Measurements from ENCODE around the gene SH3PXD2A. TPM values are rescaled to one million over a fixed set of nuclear protein-coding genes. Genes with fewer than 3 reads are reported as not detected.

SH3PXD2A gene, protein sequence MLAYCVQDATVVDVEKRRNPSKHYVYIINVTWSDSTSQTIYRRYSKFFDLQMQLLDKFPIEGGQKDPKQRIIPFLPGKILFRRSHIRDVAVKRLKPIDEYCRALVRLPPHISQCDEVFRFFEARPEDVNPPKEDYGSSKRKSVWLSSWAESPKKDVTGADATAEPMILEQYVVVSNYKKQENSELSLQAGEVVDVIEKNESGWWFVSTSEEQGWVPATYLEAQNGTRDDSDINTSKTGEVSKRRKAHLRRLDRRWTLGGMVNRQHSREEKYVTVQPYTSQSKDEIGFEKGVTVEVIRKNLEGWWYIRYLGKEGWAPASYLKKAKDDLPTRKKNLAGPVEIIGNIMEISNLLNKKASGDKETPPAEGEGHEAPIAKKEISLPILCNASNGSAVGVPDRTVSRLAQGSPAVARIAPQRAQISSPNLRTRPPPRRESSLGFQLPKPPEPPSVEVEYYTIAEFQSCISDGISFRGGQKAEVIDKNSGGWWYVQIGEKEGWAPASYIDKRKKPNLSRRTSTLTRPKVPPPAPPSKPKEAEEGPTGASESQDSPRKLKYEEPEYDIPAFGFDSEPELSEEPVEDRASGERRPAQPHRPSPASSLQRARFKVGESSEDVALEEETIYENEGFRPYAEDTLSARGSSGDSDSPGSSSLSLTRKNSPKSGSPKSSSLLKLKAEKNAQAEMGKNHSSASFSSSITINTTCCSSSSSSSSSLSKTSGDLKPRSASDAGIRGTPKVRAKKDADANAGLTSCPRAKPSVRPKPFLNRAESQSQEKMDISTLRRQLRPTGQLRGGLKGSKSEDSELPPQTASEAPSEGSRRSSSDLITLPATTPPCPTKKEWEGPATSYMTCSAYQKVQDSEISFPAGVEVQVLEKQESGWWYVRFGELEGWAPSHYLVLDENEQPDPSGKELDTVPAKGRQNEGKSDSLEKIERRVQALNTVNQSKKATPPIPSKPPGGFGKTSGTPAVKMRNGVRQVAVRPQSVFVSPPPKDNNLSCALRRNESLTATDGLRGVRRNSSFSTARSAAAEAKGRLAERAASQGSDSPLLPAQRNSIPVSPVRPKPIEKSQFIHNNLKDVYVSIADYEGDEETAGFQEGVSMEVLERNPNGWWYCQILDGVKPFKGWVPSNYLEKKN
- 1 to 10 TPM; 6.7 to 7.7 TPM for total RNA-seq

DNA sequence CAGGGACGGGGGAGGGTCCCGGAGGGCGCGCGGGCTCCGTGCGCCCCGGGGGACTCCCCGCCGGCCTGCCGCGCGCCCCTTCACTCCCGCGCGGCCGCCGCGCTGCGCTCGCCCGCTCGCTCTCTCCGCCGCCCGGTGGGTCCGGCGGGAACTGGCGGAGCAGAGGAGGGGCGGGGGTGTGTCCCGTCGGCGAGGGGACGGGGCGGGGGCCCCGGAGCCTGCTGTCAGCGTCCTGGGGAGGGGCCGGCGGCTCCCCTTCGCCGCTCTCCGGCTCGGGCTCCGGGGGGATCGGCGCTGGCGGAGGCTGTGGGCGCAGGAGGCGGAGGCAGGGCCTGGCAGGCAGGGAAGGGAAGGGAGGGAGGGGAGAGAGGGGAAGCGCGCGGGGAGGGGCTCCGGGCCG is at the start of gene SH3PXD2A:
TSS of gene SH3PXD2A (minus strand) at position 153 of the 400 bp plus-strand sequence. CDS start 310 bp downstream, outside the sequence.
- DNase-seq, result peak; percentile 49
- Mint-ChIP-seq H3K27me3 (peaks cover 31% of the 10 kb centered on the region), H3K27ac (peak within 1 kb of the TSS; percentile 24), H3K36me3 (ENCODE audit: low read depth) (no peaks in the 10 kb centered on the region), H3K4me1 (peaks cover 10% of the 10 kb centered on the region), H3K9me3 (ENCODE audit: low read depth) (no peaks in the 10 kb centered on the region), H3K4me3 (peak within 1 kb of the TSS; percentile 59)
- CTCF ChIA-PET, result interaction anchor here (0.6 to 4.2 kb wide), 7 partner anchors 41 to 406 kb away, joined by 3 to 35 read pairs (median 4); no protein-coding TSS in a partner anchor
- POLR2A ChIA-PET, result no interaction called here
- intact Hi-C loops (cut with DNase I, micrococcal nuclease), result no loop called here
- ATAC-seq, result peak; percentile 57

DNA sequence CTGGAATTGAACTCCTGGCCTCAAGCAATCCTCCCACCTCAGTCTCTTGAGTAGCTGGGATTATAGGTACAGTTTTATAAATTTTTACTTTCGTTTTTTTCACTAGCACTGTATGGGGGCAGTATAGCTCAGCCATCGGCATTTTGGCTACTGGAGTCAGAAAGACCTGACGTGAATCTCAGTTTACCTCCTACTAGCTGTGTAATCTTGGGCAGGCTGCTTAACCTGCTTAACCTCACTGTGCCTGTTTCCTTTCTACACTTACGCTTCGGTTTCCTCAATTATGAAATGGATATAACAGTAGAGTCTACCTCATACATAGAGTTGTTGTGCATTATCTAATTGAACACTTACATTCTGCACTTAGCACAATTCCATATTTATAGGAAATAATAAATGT is 45.9 kb upstream of the SH3PXD2A start:
- Mint-ChIP-seq H3K4me1 (peaks cover 34% of the 10 kb centered on the region), H3K27me3 (no peaks in the 10 kb centered on the region), H3K36me3 (ENCODE audit: low read depth) (peaks cover 34% of the 10 kb centered on the region), H3K27ac (no peak overlapping the region), H3K9me3 (ENCODE audit: low read depth) (no peaks in the 10 kb centered on the region), H3K4me3 (no peak overlapping the region)
- ATAC-seq, result peak; percentile 83
- intact Hi-C loops (cut with DNase I, micrococcal nuclease), result no loop called here
- ChIA-PET CTCF (interaction anchor here (0.6 to 3.8 kb wide), 7 partner anchors 8 to 464 kb away, joined by 3 to 14 read pairs (median 6); no protein-coding TSS in a partner anchor), POLR2A (no interaction called here)
- no peak for DNase-seq

DNA sequence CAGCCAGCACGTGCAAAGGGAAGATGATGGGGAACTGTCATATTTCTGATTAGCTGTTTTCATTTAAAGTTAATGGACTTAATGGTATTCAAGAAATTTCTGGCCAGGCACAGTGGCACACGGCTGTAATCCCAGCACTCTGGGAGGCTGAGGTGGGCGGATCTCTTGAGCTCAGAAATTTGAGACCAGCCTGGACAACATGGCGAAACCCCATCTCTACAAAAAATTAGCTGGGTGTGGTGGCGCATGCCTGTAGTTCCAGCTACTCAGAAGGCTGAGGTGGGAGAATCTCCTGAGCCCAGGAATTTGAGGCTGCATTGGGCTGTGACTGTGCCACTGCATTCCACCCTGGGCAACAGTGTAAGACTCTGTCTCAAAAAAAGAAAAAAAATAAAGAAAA is 43.9 kb upstream of the SH3PXD2A start:
- no peak for ATAC-seq
- peaks cover 34% of the 10 kb centered on the region for H3K36me3 Mint-ChIP-seq (ENCODE audit: low read depth)
- no peak overlapping the region for H3K27ac Mint-ChIP-seq
- DNase-seq, result no peak
- no peaks in the 10 kb centered on the region for H3K9me3 Mint-ChIP-seq (ENCODE audit: low read depth)
- no peaks in the 10 kb centered on the region for H3K27me3 Mint-ChIP-seq
- peaks cover 43% of the 10 kb centered on the region for H3K4me1 Mint-ChIP-seq
- POLR2A ChIA-PET, result interaction anchor here (1.0 kb wide), 1 partner anchor 14 kb away, joined by 3 read pairs; no protein-coding TSS in a partner anchor
- intact Hi-C loops (cut with DNase I, micrococcal nuclease), result no loop called here
- no peak overlapping the region for H3K4me3 Mint-ChIP-seq
- CTCF ChIA-PET, result interaction anchor here (0.8 to 3.8 kb wide), 5 partner anchors 9 to 174 kb away, joined by 3 to 14 read pairs (median 4); no protein-coding TSS in a partner anchor

DNA sequence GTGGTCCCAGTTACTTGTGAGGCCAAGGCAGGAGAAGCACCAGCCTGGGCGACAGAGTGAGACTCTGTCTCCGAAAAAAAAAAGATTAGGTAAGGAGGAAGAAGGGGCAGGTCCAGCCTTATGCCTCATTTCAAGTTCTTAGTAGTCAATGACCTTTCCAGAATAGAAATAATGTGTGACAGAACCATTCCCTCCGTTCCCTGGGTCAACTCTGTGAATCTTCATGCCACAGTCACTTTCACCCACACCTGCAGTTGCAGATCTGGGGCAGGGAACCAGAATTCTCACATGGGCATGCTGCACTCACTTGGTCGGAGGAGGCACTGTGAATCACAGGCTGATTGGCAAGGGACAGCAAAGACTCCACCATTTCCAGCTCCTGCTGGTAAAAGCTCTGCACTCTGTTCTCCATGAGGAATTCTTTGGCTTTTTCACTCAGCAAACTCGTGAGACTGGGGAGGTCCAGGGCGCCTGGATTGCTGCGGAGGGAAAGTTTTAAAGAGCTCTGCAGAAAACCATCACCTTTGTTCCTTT is 41.9 kb upstream of the SH3PXD2A start:
- POLR2A ChIA-PET, result no interaction called here
- Mint-ChIP-seq H3K27ac (no peak overlapping the region), H3K27me3 (no peaks in the 10 kb centered on the region), H3K4me1 (peaks cover 50% of the 10 kb centered on the region), H3K4me3 (no peak overlapping the region), H3K36me3 (ENCODE audit: low read depth) (peaks cover 31% of the 10 kb centered on the region), H3K9me3 (ENCODE audit: low read depth) (no peaks in the 10 kb centered on the region)
- intact Hi-C loops (cut with DNase I, micrococcal nuclease), result no loop called here
- ATAC-seq (no peak), DNase-seq (no peak)
- CTCF ChIA-PET, result interaction anchor here (0.9 to 1.6 kb wide), 2 partner anchors 9 to 17 kb away, joined by 3 to 5 read pairs; no protein-coding TSS in a partner anchor

DNA sequence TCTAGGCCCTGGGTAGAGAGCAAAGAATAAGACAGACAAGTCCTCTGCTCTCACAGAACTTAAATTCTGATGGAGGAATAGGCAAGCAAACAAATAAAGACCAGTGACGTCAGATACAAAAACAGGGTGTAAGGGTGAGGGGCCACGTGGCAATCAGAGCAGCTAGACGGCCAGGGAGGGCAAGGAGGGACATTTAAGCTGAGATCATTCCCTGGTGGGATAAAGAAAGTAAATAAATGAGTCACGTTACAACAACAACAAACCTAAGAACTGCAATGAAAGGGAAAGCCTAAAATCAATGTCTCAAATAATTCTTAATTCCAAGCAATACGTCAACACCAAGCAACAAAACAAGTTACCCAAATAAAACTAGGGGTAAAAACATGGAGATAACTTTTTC is 40.8 kb upstream of the SH3PXD2A start:
- H3K9me3 Mint-ChIP-seq (ENCODE audit: low read depth), result no peaks in the 10 kb centered on the region
- DNase-seq (no peak), ATAC-seq (no peak)
- no peaks in the 10 kb centered on the region for H3K27me3 Mint-ChIP-seq
- CTCF ChIA-PET, result no interaction called here
- intact Hi-C loops (cut with DNase I, micrococcal nuclease), result no loop called here
- H3K4me1 Mint-ChIP-seq, result peaks cover 42% of the 10 kb centered on the region
- peaks cover 38% of the 10 kb centered on the region for H3K36me3 Mint-ChIP-seq (ENCODE audit: low read depth)
- POLR2A ChIA-PET, result no interaction called here
- H3K27ac Mint-ChIP-seq, result peak overlapping the region; percentile 84
- no peak overlapping the region for H3K4me3 Mint-ChIP-seq

DNA sequence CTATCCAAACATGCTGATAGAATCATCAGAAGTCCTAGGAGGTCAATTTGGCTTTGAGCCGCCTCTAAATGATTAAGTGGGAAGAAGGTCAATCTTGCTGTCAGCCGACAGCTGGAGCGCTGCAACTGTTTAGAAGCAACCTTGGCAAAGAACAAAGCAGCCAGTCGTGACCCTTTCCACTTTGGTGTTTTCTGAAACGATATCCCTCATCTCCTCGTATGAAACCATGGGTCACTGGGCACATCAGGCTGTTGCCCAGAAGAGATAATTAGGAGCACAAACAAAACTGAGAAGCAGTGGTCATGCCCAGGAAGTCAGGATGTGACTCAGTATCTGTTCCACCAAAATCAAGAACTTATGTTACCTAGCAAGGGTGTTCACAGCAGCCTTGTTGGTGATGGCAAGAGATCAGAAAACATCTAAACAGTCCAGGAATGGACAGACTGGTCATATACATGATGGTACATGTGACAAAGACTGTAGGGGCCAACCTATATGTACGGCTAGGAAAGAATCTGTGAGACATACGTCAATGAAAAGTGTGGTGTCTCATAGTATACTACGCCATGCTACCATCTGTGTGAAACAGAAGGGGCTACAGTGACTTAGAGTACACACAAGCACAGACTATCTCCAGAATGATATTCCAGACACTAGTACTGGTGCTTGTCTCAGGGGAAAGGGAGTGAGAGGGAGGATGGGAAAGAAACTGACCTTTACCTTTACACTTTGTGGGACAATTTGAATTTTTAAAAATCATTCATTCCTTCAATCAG is 40.2 kb upstream of the SH3PXD2A start:
- Mint-ChIP-seq H3K27ac (peak overlapping the region; percentile 84), H3K4me3 (no peak overlapping the region), H3K4me1 (peaks cover 39% of the 10 kb centered on the region), H3K27me3 (no peaks in the 10 kb centered on the region), H3K9me3 (ENCODE audit: low read depth) (no peaks in the 10 kb centered on the region), H3K36me3 (ENCODE audit: low read depth) (peaks cover 40% of the 10 kb centered on the region)
- peak; percentile 82 for ATAC-seq
- POLR2A ChIA-PET, result no interaction called here
- CTCF ChIA-PET, result interaction anchor here (1.0 to 1.4 kb wide), 2 partner anchors 182 to 225 kb away, joined by 3 to 4 read pairs; no protein-coding TSS in a partner anchor
- intact Hi-C loops (cut with DNase I, micrococcal nuclease), result no loop called here
- DNase-seq, result peak; percentile 22

DNA sequence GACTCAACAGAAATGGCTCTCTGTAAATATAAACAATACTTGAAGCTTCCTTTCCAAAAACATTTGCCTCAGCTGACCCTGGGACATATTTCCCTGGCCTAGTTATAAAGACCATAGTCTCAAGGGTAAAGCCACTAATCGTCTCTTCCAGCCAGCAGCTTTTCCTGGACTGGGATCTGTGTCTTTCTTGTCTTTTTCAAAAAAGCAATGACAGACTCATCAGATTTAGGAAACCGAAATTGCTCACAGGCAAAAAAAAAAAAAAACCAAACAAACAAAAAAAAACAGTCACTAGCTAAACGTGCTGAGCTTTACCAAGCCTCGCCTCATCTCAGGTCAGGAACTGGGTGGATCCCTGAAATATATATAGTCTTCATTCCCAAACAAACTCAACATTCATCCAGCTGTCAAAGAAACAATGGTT is 39.1 kb upstream of the SH3PXD2A start:
- no peak for ATAC-seq
- CTCF ChIA-PET, result interaction anchor here (0.7 to 1.9 kb wide), 7 partner anchors 9 to 226 kb away, joined by 3 to 8 read pairs (median 4); no protein-coding TSS in a partner anchor
- Mint-ChIP-seq H3K27me3 (no peaks in the 10 kb centered on the region), H3K27ac (peak overlapping the region; percentile 84), H3K36me3 (ENCODE audit: low read depth) (peaks cover 37% of the 10 kb centered on the region), H3K4me1 (peaks cover 47% of the 10 kb centered on the region), H3K4me3 (no peak overlapping the region), H3K9me3 (ENCODE audit: low read depth) (no peaks in the 10 kb centered on the region)
- DNase-seq, result no peak
- intact Hi-C loops (cut with DNase I, micrococcal nuclease), result no loop called here
- POLR2A ChIA-PET, result no interaction called here

DNA sequence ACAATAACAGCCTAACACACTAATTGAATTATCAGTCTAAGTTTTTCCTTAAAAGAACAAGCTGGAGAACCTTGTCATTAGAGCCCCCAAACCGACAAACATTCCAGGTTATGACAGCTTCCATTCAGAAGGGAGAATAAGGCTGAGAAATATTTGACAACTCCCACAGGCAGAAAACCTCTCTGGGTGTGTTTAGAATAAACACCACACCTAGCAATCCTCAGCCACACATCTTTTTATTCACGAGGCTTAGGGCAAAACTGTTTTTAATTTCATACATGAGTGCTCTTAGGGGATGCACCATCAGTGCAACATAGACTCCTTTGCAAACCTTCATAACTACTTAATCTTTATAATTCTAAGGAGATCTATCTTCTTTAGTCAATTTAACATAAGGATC is 38.4 kb upstream of the SH3PXD2A start:
- intact Hi-C loops (cut with DNase I, micrococcal nuclease), result no loop called here
- Mint-ChIP-seq H3K4me1 (peaks cover 53% of the 10 kb centered on the region), H3K27me3 (no peaks in the 10 kb centered on the region), H3K36me3 (ENCODE audit: low read depth) (peaks cover 37% of the 10 kb centered on the region), H3K9me3 (ENCODE audit: low read depth) (no peaks in the 10 kb centered on the region), H3K4me3 (no peak overlapping the region), H3K27ac (peak overlapping the region; percentile 84)
- ATAC-seq, result no peak
- CTCF ChIA-PET, result interaction anchor here (0.8 to 1.9 kb wide), 4 partner anchors 9 to 181 kb away, joined by 3 to 8 read pairs (median 6); no protein-coding TSS in a partner anchor
- POLR2A ChIA-PET, result no interaction called here
- no peak for DNase-seq

DNA sequence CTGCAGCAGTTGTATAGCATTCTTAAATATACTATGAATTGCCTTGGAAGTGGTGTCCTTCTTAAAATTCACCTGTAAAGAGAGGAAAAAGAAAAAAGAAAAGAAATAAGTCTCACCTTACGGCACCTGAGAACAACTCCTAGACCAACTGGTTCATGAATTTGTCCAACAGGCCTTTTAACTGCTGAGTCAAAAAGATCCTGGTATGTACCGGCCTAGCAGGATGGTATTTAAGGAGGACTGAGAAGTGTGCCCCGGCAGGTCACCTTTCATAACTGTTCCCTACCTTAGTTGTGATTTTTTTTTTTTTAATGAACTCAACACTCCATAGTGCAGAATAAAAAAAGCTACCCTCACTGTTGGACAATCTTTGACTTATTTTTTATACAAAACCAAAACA is 36.8 kb upstream of the SH3PXD2A start:
- POLR2A ChIA-PET, result no interaction called here

DNA sequence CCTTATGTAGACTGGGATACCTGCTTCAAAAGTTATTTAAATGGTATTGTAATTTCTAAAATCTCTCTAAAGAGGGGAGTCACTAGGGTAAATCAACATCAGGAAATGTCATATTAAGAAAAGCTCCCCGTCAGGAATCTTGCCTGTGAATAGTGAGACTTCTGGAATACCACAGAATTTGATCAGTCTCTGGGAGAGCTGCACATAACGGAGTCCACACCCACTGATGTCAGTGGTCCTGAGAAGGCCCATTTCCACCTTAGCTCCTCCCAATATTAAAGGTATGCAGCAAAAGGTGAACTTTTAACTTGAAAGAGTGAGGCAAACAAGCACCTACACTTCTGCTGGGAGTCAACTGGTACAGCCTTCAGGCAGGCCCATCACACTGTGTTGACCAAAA is 35.3 kb upstream of the SH3PXD2A start:
- Mint-ChIP-seq H3K9me3 (ENCODE audit: low read depth) (no peaks in the 10 kb centered on the region), H3K4me1 (peaks cover 55% of the 10 kb centered on the region), H3K27me3 (no peaks in the 10 kb centered on the region), H3K36me3 (ENCODE audit: low read depth) (peaks cover 35% of the 10 kb centered on the region), H3K27ac (peak overlapping the region; percentile 59), H3K4me3 (no peak overlapping the region)
- ATAC-seq (no peak), DNase-seq (no peak)
- POLR2A ChIA-PET, result interaction anchor here (1.3 kb wide), 1 partner anchor 9 kb away, joined by 4 read pairs; no protein-coding TSS in a partner anchor
- intact Hi-C loops (cut with DNase I, micrococcal nuclease), result no loop called here
- CTCF ChIA-PET, result interaction anchor here (0.8 to 2.0 kb wide), 11 partner anchors 9 to 384 kb away, joined by 3 to 10 read pairs (median 5); no protein-coding TSS in a partner anchor

More for the DNA sequence above, 36.8 kb upstream of the SH3PXD2A start:
- CTCF ChIA-PET, result interaction anchor here (0.5 to 1.0 kb wide), 3 partner anchors 134 to 419 kb away, joined by 3 to 4 read pairs (median 3); no protein-coding TSS in a partner anchor
- H3K4me3 Mint-ChIP-seq, result no peak overlapping the region
- DNase-seq, result no peak
- H3K9me3 Mint-ChIP-seq (ENCODE audit: low read depth), result no peaks in the 10 kb centered on the region
- no peak for ATAC-seq
- no peak overlapping the region for H3K27ac Mint-ChIP-seq
- intact Hi-C loops (cut with DNase I, micrococcal nuclease), result no loop called here
- H3K27me3 Mint-ChIP-seq, result no peaks in the 10 kb centered on the region
- H3K4me1 Mint-ChIP-seq, result peaks cover 60% of the 10 kb centered on the region
- H3K36me3 Mint-ChIP-seq (ENCODE audit: low read depth), result peaks cover 39% of the 10 kb centered on the region

Measured in activated CD4-positive, alpha-beta T cell treated with anti-CD3 and anti-CD28 coated beads for 36 hours (primary cell).